HG03025 (cell line): Measurements from ENCODE around the gene ZEB1.
"Not testable (repeated sequence)": the region's sequence is repeated elsewhere in the genome, so short reads cannot be mapped to it uniquely, and the experiment has no call there.

Experiments
- ATAC-seq: cut with Tn5 transposase; IDR thresholded peaks from one replicate; pipeline ENCODE4 v1.9.1; 2021; ENCODE audit warnings: mild to moderate bottlenecking, moderate library complexity; ENCODE audit not compliant: unreplicated experiment, low FRiP score

The ZEB1 gene

DNA sequence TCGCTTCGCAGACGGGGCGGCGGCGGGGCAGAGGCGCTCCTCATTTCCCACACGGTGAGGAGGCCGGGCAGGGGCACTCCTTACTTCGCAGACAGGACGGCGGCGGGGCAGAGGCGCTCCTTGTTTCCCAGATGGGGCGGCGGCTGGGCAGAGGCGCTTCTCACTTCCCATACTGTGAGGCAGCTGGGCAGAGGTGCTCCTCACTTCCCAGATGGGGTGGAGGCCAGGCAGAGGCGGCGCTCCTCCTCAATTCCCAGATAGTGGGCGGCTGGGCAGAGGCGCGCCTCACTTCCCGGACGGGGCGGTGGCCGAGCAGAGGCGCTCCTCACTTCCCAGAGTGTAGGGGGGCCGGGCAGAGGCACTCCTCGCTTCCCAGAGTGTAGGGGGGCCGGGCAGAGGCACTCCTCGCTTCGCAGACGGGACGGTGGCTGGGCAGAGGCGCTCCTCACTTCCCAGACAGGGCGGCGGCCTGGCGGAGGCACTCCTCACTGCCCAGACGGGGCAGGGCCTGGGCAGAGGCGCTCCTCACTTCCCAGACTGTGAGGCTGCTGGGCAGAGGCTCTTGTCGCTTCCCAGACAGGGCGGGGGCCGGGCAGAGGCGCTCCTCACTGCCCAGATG lies 43.1 kb downstream of the ZEB1 start:
- ATAC-seq = no peak

DNA sequence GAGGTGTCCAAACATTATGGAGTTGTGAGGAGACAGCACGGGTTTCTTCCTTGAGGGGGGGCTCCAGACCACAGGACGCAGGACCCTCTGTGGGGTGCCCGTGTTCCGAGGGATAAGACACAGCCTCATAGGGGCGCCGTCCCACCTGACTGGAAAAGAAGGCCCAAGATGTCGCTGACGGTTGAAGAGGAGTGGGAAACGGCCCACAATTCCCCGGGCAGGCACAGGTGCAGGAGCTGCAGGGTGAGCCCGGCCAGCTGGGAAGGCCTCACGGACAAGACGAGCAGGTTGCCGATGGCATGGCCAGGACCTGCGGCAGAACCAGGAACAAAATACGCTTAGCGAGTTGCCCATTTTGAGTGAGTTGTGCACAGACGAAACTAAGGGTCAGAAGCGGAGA lies 44.7 kb downstream of the ZEB1 start:
- ATAC-seq = not testable (repeated sequence)

DNA sequence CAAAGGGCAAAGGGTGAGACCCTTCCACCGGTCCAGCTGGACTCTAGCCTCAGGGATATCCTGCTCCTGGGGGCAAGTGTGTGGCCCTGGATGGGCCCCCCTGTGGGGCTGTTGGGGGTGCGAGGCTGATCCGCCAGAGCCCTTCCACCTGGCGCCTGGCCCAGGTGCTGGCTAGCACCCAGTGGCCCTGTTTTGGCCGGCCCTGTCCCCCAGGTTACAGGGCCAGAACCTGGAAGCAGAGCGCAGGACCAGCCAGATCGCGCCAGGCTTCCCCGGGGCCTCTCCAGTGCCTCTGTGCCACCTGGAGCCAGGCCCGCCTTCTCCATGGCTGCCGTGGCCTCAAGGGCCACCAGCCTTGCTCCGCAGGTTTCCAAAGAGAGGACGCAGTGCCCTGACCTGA lies 45.2 kb downstream of the ZEB1 start:
- ATAC-seq = not testable (repeated sequence)

DNA sequence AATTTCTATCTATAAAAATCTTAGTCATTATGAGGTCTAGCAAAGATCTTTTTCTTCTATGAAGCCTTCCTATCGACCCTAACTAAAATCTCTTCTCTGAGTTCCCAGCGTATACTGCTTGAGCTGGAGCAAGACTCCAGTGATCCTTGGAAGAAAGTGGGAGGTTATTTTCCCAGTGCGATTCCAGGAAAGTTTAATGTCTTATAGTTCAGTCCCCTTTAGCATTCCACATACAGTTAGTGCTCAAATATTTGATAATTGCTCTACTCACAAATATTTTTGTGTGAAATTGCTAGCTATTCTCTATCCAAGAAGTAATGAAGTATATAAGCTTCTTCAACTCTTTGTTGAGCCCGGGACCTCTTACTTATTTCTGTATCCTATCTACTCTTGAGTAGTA lies 47.7 kb downstream of the ZEB1 start:
- ATAC-seq = no peak

DNA sequence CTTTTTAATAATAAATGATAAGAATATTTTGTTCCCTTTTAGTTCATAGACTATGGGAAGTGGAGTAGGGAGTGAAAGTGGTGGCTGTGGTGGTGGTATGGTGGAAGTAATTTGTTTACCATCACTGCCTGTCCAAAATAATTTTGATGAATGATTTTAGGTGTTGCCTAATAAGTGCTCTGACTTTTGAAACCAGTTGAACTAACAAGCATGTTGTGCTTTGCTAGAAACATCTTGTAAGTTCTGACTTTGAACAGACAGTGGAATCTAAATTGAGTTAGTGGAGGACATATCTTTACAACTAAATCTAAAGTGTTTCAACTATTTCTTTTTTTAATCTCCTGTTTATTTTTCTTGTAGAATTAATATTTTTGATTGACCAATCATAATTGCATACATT lies 49.7 kb downstream of the ZEB1 start:
- ATAC-seq = no peak

DNA sequence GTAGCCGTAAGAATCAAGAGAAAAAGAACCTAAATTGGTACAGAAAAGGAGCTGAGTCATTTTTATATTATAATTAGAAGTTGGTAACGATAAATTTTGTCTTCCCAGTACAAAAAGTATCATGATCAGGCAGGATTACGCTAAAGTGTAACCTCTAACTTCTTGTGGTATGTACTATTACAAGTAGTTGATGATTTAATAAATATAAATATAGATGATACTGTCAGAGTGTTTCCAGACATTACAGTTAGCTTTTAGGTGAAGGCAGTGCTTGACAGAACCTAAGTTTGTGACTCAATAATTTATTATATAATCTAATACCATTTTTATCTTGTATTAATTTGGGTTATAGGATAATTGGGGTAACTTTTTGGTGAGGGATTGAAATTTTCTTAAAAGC lies 53.4 kb downstream of the ZEB1 start:
- no peak for ATAC-seq

DNA sequence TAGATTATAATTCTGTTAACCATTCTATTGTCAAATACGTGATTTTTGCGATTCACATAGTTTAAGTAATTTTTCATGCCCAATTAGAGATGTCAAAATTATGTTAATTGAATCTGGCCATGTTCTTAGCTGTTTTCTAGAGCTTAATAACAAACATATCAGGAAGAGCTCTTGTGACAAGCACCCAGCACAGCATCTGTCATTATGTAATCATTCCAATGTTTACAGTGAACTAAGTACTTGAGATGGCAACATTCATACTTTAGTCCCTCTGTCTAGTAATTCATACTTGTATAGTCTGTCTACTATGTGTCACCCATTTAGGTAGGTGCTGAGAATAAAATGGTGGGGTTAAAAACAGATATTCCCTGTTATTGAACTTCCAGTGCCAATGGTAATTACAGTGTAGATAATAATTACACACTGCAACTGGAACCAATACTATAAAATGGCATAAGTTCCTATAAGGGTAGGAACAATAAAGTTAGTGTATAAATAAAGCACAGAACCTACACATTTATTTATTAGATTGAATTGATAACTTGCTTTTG lies 55.2 kb downstream of the ZEB1 start:
- ATAC-seq = no peak

DNA sequence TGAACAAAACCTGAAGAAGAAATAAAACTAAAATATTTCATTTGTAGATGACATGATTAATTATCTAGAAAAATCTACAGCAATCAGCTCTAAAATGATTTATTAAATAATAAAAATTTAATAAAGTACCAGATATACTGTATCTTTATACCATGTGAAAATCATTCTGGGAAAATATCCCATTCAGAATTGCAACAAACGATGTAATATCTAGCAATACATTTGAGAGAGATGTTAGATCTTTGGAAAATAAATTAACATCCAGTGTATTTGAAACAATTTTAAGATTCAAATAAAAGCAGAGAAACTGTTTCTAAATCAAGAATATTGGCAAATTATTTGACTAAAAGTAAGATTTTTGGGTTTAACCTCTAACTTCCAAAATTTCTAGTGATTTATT lies 62.2 kb downstream of the ZEB1 start:
- no peak for ATAC-seq

DNA sequence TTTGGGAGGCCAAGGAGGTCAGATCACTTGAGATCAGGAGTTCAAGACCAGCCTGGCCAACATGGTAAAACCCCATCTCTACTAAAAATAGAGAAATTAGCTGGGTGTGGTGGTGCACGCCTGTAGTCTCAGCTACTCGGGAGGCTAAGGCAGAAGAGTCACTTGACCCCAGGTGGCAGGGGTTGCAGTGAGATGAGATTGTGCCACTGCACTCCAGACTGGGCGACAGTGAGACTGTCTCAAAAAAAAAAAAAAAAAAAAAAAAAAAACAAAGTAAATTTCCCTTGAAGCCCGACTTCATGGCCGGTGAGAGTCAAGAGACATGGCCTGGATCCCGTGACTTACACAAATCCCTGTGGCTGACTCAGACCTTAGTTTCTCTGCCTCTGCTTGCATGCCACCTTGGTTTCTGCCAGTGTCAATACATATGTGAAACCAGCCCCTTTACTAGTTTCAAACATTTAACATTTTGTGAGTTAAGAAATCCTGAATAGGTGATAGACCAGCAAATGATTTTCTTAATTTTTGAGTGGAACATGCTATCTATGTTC lies 62.8 kb downstream of the ZEB1 start:
- no peak for ATAC-seq

DNA sequence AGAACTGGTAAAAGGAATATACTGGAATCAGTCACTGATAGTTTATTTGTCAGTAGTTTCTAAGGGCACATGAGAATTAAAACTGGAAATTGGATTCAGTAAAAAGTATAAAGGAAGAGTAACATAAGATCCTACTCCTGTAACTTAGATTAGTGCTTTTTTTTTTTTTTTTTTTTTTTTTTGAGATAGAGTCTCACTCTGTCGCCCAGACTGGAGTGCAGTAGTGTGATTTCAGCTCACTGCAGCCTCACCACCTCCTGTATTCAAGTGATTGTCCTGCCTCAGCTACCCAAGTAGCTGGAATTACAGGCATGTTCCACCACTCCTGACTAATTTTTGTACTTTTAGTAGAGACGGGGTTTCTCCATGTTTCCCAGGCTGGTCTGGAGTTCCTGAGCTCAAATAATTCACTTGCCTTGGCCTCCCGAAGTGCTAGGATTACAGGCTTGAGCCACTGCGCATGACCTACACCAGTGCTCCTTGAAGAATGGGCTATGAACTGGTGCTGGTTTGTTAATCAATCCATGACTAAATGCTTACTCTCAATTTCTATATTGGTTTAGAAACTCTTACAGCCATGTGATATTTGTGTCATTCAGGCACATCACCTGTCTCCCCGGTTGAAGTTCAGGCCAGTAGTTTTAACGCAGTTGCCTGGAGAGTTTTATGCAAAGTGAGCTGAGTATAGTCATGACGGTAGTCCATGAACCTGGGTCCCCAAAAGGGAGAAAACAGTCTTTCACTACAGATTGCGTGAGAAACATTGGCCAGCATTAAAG lies 65.0 kb downstream of the ZEB1 start:
- peak; percentile 97 for ATAC-seq

DNA sequence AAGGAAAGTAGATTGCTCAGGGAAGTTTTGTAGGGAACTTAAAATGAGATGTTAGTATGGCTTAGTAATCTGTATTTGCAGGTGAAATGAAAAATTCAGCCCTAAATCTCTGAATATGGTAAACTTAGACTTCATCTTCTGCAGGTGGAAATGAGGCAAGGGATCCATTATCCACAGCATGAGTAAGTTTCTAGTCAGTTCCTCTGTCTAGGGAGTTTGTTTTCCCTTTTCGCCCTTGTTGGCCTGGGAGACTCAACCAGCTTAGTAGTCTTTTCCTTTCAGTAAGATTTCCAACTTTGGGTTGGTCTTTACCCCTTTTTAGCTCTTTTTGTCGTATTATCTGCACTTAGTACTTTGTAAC lies 65.6 kb downstream of the ZEB1 start:
- no peak for ATAC-seq

DNA sequence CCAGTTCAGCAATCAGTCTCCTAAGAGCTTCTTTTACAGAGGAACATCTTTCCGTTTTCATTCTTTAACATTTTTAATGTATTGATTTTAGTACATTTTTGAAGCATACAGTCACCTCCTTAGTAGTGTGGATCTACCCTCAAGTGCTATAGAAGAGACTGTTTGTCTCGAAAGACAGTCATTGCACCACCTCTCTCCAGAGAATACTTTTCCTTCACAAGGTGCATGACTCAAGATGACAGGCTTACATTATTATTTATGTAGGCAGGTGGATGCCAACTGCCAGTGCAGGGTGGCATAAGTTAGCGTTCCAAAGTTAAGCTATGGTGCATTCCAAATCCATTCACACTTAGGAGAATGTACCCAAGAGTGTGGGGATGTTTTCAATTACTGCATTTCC lies 71.8 kb downstream of the ZEB1 start:
- ATAC-seq = no peak

DNA sequence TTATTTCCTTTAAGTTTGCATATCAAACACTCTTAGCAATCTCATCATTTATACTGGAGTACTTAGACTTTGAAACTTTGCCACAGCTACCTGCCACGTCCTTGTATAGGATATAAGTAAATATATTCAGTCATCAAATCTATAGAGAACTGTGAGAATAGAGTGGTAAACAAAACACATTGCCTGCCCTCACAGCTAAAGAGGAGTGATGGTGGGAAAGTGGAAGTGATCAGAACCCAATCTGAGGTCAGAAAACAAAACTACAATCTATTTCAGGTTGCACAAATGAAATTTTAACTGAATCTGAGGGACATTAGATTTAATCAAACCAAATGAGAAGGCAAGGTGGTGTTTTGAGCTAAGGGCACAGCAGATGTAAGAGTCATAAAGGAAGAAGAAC lies 74.8 kb downstream of the ZEB1 start:
- ATAC-seq = no peak

DNA sequence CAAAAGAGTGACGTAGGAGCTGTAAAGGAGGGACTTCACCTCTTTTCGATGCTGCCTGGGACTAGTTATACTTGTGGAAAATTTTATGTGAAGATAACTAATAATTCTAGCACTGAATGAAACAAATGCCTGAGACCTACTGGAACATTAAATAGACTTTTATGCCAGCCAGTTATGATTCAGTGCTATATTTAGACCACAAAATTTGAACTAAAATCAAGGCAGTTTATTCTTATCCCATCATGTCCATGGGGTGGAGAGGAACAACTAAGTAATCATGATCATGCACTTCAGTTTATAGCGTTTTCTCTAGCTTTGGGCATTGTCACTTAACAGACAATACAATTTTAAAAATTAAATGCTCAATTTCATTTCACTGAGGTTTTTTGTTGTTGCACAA lies 76.7 kb downstream of the ZEB1 start:
- no peak for ATAC-seq

DNA sequence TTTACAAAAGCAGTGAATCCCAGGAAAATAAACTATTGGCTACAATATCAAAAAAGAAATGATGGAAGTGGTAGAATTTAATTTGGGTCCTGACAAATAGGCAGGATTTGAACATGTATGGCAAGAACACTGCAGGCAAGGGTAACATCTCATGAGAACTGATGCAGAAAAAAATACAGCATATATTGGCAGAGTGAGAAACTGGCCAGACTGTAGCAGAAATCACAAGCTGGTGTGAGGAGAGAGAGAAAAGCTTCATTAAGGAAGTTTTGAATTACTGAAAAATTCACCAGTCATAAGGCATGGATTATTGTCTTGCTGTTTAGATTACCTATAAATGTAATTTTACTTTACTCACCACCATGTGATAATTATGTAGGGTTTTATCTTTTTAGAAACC lies 77.4 kb downstream of the ZEB1 start:
- no peak for ATAC-seq

DNA sequence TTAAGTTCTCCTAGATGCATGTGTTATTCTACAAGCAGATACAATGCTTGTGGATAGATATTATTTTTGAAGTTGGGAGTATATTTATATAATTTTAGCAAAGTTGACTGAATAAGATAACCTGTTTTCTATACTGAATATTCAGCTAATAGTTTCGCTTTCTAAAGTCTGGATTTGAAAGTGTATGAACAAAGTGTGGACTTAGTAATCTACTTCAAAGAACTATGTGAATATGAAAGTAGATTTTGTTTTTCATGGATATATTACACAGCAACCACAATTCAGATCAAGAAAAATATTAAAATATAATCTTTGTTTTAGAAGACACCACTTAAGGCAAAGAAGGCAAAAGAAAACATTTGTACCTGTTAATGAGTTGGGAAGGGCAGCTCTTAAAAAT lies 78.8 kb downstream of the ZEB1 start:
- no peak for ATAC-seq

DNA sequence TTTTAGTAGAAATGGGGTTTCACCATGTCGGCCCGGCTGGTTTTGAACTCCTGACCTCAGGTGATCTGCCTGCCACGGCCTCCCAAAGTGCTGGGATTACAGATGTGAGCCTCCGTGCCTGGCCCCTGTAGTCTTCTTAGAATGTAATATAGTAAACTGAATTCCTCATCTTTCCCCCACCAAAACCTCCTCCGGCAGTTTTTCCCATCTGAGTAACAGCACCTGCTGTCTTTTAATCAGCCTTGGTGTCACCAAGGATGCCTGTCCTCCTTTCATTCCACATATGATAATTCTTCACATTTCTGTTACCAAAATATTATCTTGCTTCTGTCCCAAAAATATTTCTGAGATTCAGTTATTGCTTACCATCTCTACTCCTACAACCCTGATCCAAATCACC lies 80.2 kb downstream of the ZEB1 start:
- no peak for ATAC-seq

DNA sequence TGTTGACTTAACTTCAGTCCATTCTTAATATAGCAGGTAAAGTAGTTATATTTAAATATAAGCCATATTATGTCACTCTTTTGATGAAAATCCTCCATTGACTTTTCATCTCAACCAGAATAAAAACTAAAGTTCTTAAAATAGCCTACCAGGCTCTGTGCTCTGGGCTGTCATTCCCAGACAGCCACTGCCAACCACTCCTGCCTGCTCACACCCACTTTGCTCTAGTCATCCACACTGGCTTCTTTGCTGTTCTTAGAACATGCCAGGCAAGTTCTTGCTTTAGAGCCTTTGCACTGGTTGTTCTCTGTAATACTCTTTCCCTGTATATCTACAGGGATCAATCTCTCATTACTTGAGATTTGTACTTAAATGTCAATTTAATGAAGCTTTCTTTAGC lies 80.6 kb downstream of the ZEB1 start:
- ATAC-seq = no peak

DNA sequence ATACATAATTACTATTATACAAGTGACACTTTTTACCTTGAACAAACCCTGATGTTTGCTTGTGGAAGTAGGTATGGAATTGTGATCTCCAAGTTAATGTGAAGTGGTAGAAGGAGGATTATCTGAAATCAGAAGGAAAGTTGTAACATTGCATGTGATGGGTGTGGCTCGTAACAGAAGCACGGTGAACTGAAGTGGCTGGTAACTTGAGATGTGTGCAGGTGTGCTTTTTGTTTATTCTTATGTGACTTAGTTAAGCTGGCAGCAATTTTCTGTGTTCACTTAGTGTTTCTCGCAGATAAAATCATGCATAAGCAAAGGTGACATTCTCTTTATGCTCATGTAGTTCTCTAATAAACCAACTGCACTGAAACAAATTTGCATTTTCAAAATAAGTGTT lies 82.3 kb downstream of the ZEB1 start:
- ATAC-seq = no peak

DNA sequence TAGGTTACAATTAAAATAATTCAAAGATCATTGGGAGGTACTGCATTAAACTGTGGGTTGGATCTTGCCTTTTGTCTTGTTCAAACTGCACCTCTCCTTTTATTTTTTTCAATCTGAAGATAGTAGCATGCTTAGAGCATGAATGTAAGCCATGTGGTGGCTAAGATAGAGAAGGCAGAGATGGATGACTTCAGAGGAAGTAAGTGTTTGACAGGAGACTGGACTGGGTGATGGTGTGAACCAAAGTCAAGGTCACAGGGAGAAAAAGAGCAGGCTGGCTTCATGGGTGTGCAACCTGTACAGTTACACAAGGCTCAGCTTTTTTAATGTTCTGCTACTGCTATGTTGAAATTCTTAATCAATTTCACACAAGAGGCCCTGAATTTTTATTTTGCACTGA lies 85.6 kb downstream of the ZEB1 start:
- no peak for ATAC-seq

DNA sequence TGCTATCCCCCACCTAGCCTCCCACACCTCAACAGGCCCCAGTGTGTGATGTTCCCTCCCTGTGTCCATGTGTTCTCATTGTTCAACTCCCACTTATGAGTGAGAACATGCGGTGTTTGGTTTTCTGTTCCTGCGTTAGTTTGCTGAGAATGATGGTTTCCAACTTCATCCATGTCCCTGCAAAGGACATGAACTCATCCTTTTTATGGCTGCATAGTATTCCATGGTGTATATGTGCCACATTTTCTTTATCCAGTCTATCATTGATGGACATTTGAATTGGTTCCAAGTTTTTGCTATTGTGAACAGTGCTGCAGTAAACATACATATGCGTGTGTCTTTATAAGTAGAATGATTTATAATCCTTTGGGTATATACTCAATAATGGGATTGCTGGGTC lies 86.8 kb downstream of the ZEB1 start:
- not testable (repeated sequence) for ATAC-seq

DNA sequence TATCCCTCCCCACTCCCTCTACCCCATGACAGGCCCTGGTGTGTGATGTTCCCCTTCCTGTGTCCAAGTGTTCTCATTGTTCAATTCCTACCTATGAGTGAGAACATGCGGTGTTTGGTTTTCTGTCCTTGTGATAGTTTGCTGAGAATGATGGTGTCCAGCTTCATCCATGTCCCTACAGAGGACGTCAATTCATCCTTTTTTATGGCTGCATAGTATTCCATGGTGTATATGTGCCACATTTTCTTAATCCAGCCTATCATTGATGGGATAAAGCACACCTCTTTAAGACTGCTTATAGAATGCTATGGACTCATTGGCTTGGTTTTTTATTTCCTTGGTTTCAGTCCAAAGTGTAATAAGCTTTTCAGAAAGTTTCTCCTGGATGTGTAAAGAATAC lies 93.4 kb downstream of the ZEB1 start:
- ATAC-seq = not testable (repeated sequence)
